AG04450 (cell line): Measurements from ENCODE around the gene CLEC10A. TPM values are rescaled to one million over a fixed set of nuclear protein-coding genes. Genes with fewer than 3 reads are reported as not detected.

Source experiments
- CTCF ChIA-PET: fragments of 300-600, 350-600 bp; formaldehyde crosslinking; extraction: SDS; loops from one replicate; lab custom pipeline; 2022; ENCODE audit warnings: antibody characterized with exemption, inconsistent platforms; lab: Charles Lee
- POLR2A ChIA-PET: fragments of 350-600 bp; formaldehyde crosslinking; extraction: SDS; loops from one replicate; lab custom pipeline; 2021; ENCODE audit warnings: antibody characterized with exemption, inconsistent platforms; lab: Yijun Ruan, JAX
- DNase-seq: peaks from one replicate; pipeline ENCODE4 v3.0.0-alpha.2; 2011; ENCODE audit warnings: low read depth, low spot score
- H3K27ac ChIP-seq: one replicate; pipeline ENCODE4 v1.5.1; 2012; ENCODE audit warnings: low read depth, low read length, control low read depth
- H3K27me3 ChIP-seq: one replicate; pipeline ENCODE4 v1.6.0; 2012; ENCODE audit warnings: low read length; ENCODE audit not compliant: control insufficient read depth, insufficient read depth
- H3K4me3 ChIP-seq: 2 replicates; pipeline ENCODE4 v1.5.1; 2011; ENCODE audit warnings: mild to moderate bottlenecking, low read depth, low read length, control low read depth
- H3K9me3 ChIP-seq: 2 replicates; pipeline ENCODE4 v1.5.1; 2012; ENCODE audit warnings: low read length; ENCODE audit not compliant: control insufficient read depth, insufficient read depth
- CTCF ChIP-seq: IDR thresholded peaks from 2 replicates; pipeline ENCODE4 v1.5.1; 2011; ENCODE audit warnings: low read depth, low read length, control low read depth, inconsistent platforms
- polyA plus RNA-seq: library from polyadenylated mRNA; depleted of rRNA; stranded (reverse); fragments of >200 nt; gene quantifications from 2 replicates; pipeline ENCODE4 v1.2.3, GENCODE V29; 2011

The CLEC10A gene
- polyA plus RNA-seq, 1 experiment = not detected

- CTCF ChIA-PET = no interaction called here
- H3K27me3 ChIP-seq = peaks cover 6% of the 10 kb centered on the region
- H3K4me3 ChIP-seq = no peak overlapping the region
- POLR2A ChIA-PET = no interaction called here
- no peak for TF ChIP-seq CTCF
- DNase-seq = no peak
- H3K27ac ChIP-seq = no peak overlapping the region
- no peaks in the 10 kb centered on the region; the same call in 1 of the 2 replicates for H3K9me3 ChIP-seq
Observed at GRCh38 chr17:7108981-7109380, 28.9 kb upstream of the CLEC10A start.

- Histone ChIP-seq H3K4me3 (no peak overlapping the region), H3K9me3 (no peaks in the 10 kb centered on the region; the same call in 1 of the 2 replicates), H3K27me3 (peaks cover 6% of the 10 kb centered on the region), H3K27ac (no peak overlapping the region)
- ChIA-PET POLR2A (no interaction called here), CTCF (no interaction called here)
- no peak for DNase-seq
- TF ChIP-seq CTCF = no peak
Observed at GRCh38 chr17:7108560-7108925, 28.5 kb upstream of the CLEC10A start.

- Histone ChIP-seq H3K27ac (no peak overlapping the region), H3K9me3 (no peaks in the 10 kb centered on the region; the same call in 1 of the 2 replicates), H3K27me3 (peaks cover 12% of the 10 kb centered on the region), H3K4me3 (no peak overlapping the region)
- no peak for TF ChIP-seq CTCF
- DNase-seq = no peak
- CTCF ChIA-PET = no interaction called here
- POLR2A ChIA-PET = no interaction called here
Observed at GRCh38 chr17:7107795-7108559, 27.9 kb upstream of the CLEC10A start.

- no peak for DNase-seq
- no peak for TF ChIP-seq CTCF
- Histone ChIP-seq H3K9me3 (no peaks in the 10 kb centered on the region; the same call in 1 of the 2 replicates), H3K27me3 (peaks cover 16% of the 10 kb centered on the region), H3K27ac (no peak overlapping the region), H3K4me3 (no peak overlapping the region)
- CTCF ChIA-PET = no interaction called here
- POLR2A ChIA-PET = no interaction called here
Observed at GRCh38 chr17:7107012-7107754, 27.1 kb upstream of the CLEC10A start.

- Histone ChIP-seq H3K9me3 (no peaks in the 10 kb centered on the region), H3K27ac (no peak overlapping the region), H3K27me3 (peaks cover 19% of the 10 kb centered on the region), H3K4me3 (no peak overlapping the region)
- DNase-seq = no peak
- ChIA-PET CTCF (interaction anchor here (0.7 kb wide), 1 partner anchor 35 kb away, joined by 3 read pairs; no protein-coding TSS in a partner anchor), POLR2A (no interaction called here)
- no peak for TF ChIP-seq CTCF
Observed at GRCh38 chr17:7102421-7102820, 22.4 kb upstream of the CLEC10A start.
